HG03558 (cell line): Measurements from ENCODE around the gene B4GALNT2.

Experiments used
- ATAC-seq: cut with Tn5 transposase; IDR thresholded peaks from one replicate; pipeline ENCODE4 v1.9.1; 2021; ENCODE audit warnings: moderate number of reproducible peaks; ENCODE audit not compliant: unreplicated experiment; ENCODE audit errors: extremely low read depth

The B4GALNT2 gene

DNA sequence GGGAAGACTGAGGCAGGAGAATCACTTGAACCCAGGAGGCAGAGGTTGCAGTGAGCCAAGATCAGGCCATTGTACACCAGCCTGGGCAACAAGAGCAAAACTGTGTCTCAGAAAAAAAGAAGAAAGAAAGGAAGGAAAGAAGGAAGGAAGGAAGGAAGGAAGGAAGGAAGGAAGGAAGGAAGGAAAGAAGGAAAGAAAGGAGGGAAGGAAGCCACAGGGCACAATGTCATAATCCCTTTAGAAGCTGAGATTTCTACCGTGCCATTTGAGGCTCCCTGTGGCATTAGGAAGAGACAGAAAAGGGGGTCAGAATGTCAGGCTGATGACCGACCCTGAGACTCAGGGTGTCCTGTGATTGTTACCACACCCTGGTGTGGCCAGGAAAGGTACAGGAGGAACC lies 71.2 kb downstream of the B4GALNT2 start:
- ATAC-seq: no peak

DNA sequence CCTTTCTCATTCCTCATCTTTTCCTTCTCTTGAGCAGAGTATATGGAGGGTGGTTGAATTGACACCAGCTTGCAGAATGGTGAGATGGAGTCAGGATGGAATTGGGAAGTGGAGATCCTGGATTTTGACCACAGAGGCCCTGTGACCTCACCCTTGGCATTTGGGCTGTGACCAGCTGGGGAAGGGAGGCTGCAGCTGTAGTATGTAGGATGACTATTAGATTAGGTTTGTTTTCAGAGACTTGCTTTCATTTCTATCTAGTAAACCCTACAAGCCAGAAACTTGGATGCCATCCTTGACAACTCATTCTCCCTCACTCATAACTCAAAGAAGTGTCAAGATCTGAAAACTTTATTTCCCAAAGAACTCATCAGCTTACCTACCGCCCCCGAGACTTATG lies 71.9 kb downstream of the B4GALNT2 start:
- ATAC-seq: no peak

DNA sequence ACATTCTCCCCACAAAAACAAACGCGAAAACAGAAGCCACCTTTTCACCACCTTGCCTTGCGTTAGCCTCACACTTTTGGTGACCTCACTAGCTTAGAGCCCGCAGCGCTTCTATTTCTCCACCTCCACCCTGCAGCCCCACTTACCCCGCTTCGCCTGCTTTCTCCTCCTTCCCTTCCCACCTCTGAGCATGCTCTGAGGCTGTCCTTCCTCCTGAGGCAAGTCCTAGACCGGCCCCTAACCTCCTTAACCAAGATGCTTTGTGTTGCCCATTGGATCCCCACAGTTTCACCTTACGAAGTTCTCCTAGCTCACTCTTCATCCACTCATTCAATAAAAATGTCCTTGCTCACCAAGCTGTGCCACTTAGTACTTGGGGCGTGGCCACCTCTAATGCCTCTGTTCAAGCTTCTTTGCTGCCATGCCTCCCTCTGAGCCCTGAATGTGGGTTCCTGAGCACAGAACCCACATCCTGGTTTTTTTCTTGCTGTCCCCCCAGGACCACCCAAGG lies 76.5 kb downstream of the B4GALNT2 start:
- no peak for ATAC-seq

DNA sequence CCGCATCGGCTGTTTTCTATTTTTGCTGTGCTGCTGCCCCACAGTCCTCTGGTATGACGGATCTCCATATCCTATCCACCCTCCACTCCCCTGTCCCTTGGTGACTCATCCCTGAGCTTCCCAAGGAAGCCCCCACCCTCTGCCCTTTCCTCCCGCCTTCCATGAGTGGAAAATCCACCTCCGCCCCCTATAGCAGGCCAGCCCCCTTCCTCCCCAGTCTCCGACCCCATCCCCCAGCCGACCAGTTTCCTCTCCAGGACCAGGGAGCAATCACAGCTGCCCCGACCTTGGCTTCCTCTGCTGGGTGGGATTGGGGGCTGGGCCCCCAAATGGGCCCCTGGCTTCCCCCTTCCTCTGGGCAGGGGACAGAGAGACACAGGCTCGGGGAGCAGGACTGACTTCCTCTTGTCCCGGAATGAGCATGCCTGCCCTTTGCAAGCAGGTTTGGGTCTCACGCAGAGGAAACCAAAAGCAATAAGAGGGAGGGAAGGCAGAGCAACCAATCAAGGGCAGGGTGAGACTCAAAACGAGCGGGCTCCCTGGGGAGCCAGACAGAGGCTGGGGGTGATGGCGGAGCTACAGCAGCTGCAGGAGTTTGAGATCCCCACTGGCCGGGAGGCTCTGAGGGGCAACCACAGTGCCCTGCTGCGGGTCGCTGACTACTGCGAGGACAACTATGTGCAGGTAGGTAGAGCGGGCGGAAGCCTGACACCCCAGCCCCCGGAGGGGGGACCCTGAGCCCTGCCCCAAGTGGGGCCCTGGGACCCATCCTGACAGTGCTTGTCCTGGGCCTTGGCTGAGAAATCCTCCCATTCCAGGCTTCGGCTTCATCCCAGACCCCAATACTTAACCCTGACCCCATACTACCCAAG lies 77.8 kb downstream of the B4GALNT2 start, which contains the start of the genes ABI3 and GNGT2:
ABI3 (plus strand) TSS at position 550 of the 872 bp plus-strand sequence; CDS start at position 568, 18 bp downstream.
GNGT2 (minus strand) TSS at position 417 of the 872 bp plus-strand sequence. CDS start 3,152 bp downstream, outside the sequence.
- ATAC-seq: peak; percentile 52

DNA sequence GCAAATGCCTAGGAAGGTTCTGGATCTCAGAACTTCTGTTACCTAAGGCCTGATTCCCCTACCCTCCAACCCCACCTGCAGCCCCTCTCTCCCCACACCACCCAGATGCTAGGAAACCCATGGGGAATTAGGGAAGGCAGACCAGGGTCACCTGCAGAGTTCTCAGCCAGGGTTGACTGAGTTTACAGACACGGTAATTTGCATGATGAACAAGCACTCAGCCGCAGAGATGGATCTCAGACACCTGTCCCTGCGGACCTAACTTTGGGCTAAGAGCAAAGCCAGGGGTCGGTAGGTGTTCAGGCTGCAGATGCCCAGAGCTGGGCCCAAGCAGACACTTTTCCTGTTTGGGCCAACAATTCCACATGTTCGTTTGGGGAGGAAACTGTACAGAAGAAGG lies 80.8 kb downstream of the B4GALNT2 start:
- no peak for ATAC-seq

DNA sequence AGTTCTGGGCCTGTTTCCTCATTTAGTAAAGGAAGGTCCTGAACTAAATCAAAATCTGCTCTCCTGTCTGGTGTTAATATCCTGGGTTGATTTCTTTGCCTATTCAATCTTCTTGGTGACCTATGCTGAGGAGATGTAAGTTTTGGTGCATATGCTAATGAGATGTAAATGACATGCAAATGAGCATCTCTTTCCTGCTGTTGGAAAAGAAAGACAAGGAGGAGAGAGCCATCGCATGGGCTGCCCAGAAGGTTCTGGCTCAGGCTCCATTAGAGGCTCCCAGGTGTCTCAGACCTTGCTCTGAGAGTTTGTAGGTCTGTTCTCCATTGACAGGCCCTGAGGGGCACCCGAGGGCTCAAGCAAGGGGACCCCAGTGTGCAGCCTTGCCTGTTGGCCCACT lies 81.3 kb downstream of the B4GALNT2 start:
- ATAC-seq: no peak

DNA sequence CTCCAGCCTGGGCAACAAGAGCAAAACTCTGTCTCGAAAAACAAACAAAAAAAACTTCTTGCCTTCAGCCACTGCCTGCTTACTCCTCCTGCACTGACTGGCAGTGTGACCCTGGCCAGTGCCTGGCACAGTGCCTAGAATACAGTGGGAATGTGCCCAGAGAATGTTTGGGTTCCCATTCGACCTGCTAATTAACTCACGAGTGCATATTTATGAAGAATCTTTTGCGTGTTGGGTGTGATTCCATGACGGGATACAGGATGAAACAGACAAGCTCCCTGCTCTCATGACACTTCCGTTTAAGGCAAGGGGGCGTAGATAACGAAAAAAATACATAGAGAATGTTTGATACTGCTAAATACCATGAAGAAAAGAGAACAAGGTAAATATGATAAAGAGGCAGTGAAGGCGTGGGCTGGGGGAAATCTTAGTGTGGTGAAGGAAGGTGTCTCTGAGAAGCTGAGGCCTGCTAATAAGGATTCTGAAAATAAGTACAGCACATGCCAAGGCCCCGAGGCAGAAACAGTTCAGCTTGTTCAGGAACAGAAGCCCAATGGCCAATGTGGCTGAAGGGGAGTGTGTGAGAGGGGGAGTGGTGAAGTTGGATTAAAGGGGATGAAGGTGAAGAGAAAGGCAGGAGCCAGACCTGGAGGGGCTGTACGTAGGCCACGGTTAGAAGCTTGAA lies 82.2 kb downstream of the B4GALNT2 start:
- ATAC-seq: no peak

DNA sequence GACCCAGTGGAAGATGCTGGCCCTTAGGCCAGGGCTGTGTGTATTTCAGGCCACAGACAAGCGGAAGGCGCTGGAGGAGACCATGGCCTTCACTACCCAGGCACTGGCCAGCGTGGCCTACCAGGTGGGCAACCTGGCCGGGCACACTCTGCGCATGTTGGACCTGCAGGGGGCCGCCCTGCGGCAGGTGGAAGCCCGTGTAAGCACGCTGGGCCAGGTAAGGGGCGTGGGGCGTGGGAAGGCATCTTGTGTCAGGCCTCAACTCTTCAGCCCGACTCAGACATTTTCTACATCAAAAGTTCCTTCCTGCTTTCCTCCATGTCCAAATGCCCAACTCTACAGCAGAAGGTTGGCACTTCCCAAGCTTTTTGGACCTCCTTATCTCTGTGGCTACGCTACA lies 83.9 kb downstream of the B4GALNT2 start:
- ATAC-seq: no peak

DNA sequence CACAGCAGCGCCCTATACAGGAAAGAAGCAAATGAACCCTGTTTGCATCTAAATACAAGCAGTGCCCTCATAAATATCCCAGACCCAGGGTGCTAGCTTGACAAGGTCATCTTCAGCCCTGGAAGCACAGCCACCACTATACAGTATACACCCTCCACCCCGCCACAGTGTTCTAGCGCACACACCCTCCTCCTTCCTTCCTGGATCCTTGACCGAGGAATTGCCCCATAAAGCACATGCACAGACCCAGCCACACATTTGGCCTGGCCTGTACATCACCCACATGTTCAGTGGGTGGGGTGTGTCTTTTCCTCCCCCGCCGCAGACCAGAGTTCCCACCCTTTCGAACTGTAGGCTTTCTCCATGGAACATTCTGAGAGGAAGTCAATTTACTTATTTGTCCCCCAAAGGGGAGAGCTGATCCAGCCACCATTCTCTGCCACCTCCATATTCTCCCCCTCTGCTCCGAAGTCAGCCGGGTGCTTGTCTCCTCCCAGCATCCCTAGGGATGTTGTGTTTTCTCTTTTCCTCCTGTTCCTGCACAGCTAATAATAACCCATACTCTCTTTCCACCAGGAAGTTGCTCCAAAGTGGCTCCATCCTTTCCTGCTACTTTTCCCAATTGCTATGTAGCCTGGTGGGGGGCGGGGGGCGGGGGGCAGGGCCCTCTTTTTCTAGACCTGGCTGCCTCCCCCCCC lies 84.5 kb downstream of the B4GALNT2 start:
- ATAC-seq: no peak

DNA sequence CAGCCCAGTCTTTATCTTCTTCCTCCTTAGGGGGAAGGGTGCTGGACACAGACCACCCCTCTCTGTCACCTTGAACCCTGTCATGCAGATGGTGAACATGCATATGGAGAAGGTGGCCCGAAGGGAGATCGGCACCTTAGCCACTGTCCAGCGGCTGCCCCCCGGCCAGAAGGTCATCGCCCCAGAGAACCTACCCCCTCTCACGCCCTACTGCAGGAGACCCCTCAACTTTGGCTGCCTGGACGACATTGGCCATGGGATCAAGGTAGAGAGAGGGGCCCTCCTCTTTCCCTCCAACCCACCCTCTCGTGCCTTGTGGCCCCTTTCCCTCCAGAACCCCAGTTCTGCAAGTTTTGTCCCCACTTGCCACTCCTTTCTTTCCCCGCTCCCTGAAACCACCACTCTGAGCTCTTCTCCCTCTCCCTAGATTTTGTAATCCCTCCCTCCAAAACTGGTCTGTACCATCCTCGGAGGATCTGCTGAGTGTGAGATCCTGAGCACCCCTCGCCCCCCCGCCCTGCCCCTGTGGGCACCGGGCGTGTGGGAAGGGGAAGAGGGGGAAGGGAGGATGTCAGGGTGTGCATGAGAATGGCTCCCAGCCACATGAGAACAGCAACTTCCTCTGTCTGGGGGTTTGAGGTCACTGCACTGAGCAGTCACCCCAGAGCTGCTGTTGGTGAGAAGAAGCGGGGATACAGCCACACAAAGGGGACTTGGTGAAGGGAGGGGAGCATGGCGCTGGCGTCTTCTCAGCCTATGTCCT lies 85.3 kb downstream of the B4GALNT2 start:
- ATAC-seq: no peak

DNA sequence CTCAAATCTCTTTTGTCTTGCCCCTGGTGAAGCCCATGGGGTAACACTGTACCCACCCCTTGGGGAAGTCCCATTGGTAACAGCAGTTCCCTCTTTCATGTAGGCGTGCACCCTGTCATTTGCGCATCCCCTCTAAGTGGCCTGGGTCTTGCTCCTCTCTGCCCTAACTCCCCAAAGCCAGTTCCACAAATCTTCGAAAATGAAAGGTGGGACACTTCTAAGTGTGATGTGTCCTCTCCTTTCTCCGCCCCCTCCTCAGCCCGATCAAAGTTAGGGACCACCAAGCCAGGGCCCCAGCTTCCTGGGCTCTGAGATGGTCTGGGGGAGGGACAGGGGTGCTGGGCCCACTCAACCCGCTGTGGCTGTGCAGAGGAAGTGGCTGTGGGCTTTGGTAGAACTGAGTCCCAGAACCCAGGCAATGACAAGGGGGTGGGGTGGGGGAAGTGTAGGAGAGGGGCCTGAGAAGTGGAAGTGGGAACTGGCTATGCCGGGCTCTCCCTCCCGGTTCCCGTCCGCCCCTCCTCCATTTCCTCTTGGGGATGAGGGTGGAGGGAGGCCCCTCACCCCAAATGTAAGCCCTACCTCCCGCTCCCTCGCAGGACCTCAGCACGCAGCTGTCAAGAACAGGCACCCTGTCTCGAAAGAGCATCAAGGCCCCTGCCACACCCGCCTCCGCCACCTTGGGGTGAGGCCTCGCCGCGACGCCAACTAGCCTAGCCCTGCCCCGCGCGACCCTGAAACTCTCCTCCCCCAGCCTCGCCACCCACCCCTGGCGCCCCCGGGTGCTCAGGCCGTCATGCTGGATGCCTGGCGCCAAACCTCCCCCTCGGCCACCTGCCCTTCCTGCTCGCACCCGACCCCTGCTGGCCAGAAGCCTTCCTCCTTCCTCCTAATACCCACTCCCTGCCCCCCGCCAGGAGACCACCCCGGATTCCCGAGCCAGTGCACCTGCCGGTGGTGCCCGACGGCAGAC lies 86.7 kb downstream of the B4GALNT2 start:
- no peak for ATAC-seq

DNA sequence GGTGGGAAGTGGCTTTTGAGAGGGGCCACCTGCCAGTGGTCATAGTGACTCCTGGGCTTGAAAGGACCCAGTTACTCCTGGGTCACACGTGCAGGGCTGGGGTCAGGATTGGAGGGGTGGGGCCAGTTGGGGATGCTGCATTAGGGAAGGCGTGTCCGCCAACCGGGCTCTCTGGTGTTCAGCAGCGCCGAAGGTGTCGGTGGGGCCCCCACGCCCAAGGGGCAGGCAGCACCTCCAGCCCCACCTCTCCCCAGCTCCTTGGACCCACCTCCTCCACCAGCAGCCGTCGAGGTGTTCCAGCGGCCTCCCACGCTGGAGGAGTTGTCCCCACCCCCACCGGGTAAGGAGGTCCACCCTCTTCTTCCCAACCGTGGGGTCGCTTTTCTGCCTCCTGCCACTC lies 87.4 kb downstream of the B4GALNT2 start:
- no peak for ATAC-seq

DNA sequence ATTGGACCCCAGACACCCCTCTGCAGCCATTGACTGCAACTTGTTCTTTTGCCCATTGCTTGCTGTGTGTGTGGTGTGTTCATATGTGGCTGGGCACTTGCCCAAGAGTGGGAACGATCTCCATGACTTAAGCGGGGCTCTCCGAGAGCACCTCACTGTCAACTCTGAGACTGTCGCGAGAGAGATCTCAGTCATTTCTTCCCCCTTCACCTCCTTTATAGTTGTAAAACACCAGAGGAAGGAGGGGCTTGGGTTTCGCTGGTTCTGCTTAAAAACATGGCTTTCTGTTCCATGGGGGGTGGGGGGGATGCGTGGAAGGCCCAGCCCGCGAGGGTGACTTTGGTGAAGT lies 90.6 kb downstream of the B4GALNT2 start:
- ATAC-seq: no peak

DNA sequence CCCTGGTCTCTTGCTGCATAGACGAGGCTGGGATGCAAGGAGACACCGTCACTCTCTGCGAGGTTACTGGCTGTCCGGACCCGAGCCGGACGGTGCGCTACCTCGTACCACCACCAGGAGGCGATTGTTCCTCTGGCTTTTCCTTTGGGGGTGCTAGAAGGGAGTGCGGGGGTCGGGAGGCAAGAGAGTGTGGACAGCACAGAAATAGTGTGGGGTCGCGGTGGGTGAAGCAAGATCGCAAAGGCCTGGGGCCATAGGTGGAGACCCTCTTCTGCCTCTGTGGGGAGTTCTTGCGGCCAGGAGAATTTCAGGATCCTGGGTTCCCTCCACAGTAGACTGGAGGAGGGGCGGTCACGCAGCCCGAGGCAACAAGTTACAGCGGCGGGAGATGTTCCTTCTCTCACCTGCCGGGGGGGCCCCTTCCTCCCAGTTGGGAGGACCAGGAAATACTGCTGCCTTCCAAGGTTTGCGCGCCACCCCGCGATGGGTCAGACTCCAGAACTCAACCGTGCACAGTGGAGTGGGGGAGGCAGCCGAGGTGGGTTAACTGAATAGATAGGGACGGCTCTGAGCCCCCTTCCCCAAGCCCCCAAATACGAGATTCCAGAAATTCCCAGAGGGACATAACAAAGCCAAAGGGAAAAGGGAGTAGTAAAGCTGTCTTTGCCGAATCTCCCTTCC lies 91.1 kb downstream of the B4GALNT2 start:
- ATAC-seq: no peak

DNA sequence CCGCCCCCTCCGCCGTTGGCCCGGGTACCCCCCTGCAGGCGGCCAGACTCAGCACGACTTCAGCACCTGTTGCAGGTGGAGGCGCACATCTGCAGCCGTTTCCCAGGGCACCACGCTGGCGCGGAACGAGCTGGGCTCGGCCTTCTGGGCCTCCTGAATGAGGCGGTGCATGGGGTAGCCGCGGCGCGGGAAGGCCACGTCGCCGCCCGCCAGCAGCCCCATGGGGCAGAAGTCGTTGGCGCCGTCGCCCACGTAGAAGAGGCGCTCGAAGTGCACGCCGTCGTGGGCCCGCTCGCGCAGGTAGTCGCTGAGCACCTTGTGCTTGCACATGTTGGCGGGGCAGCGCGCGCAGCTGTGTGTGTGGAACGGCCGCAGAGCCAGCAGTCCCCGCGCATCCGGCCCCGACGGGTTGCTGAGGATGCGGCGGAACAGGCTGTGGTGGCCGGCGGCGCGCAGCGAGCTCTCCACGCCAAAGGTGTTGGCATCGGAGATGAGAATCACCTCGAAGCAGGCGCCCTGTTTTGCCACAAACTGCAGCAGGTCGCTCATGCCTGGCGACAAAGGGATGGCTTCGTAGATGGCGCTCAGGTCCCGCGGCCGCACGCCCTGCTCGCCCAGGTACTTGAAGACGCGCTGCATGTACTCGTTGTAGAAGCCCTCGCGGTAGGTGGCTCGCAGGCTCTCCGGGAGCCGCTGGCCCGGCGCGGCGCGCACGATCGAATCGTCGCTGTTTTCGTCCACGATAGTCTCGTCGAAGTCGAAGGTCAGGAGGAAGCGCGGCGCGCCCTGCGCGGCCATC lies 91.8 kb downstream of the B4GALNT2 start:
- ATAC-seq: no peak

DNA sequence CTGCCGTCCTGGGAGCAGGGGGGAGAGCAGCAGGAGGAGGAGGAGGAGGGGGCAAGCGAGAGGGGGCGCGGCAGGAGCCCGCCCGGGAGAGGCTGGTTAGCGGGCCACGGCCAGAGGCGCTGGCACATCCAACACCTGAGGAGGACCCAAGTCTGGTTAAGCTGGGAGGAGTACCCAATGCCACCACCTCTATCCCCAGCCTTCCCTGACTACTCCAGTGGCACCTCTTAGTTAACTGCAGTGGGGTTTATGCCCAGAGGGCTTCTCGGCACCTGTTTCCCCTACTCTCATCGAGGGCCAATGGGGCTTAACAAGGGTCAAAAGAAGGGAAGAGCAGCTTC lies 92.4 kb downstream of the B4GALNT2 start:
- ATAC-seq: no peak

DNA sequence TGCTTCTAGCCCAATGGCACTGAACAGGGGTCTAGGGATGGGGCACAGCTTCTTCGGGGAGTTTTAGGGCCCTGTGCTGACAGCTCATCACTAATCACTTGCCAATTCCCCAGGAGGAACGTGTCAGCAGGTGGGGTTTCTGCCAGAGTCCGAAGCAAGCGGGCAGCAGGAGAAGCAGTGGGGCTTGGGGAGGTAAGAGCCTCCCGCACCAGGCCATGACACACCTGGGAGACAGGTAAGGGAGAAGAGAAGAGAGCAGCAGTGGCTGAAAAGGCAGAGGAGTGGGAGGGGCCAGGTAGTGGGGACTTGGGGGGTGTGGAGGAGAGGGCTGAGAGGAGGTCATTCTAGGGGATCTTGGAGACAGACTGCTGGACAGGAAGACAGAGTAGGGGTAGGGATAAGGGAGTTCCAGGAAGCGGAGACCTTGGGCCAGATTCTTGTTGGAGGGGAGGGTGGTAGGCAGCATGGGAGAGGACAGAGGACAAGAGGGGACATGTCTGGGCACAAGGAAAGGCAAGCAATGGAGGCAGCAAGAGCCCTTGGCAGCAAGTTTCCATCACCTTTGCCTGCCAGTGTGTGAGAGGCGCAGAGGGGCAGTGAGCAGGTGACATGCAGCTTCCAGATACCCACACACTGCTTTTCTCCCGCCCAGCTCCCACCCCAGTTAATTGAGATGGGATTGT lies 93.1 kb downstream of the B4GALNT2 start:
- no peak for ATAC-seq
